NB4 (cell line): ENCODE results near the gene NRBF2.

Source experiments
- MYC ChIP-seq: IDR thresholded peaks from 2 replicates; pipeline ENCODE4 v1.6.1; 2011; ENCODE audit warnings: low read depth, low read length
- POLR2A ChIP-seq: IDR thresholded peaks from 2 replicates; pipeline ENCODE4 v1.6.1; 2011; ENCODE audit warnings: mild to moderate bottlenecking; ENCODE audit not compliant: insufficient read length; ENCODE audit errors: extremely low read depth
- TF ChIP-seq, protein P1 (sequence below): IDR thresholded peaks from one replicate; pipeline ENCODE4 v1.5.1; 2012; ENCODE audit warnings: low read depth, low read length

DNA sequence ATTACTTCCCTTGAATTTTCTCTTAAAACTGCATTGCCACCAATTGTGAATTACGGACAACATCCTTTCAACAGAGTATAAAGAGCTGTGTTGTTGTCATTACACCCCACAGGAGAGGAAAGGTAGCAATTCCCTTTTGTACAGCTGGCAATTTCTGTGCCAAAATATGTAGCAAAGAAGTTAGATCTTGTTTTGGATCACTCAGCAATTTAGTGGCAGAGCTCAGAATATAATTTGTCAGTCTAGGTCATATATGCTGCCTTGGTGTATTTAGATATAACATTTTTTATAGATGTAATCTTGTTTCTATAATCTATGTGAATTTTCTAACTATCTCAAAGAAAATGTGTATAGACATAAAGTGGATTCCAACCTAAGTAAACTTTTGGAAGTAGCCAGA is 38.8 kb downstream of the NRBF2 start:
- TF ChIP-seq, protein P1, sequence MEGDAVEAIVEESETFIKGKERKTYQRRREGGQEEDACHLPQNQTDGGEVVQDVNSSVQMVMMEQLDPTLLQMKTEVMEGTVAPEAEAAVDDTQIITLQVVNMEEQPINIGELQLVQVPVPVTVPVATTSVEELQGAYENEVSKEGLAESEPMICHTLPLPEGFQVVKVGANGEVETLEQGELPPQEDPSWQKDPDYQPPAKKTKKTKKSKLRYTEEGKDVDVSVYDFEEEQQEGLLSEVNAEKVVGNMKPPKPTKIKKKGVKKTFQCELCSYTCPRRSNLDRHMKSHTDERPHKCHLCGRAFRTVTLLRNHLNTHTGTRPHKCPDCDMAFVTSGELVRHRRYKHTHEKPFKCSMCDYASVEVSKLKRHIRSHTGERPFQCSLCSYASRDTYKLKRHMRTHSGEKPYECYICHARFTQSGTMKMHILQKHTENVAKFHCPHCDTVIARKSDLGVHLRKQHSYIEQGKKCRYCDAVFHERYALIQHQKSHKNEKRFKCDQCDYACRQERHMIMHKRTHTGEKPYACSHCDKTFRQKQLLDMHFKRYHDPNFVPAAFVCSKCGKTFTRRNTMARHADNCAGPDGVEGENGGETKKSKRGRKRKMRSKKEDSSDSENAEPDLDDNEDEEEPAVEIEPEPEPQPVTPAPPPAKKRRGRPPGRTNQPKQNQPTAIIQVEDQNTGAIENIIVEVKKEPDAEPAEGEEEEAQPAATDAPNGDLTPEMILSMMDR: no peak
- TF ChIP-seq MYC (no peak), POLR2A (no peak)
